GM12875 (cell line): ENCODE results near the gene LGALS12.

Experiments
- H3K4me3 ChIP-seq: one replicate; pipeline ENCODE4 v1.5.1; 2011; ENCODE audit warnings: low read depth, low read length, control low read depth
- CTCF ChIP-seq: IDR thresholded peaks from 2 replicates; pipeline ENCODE4 v1.5.1; 2011; ENCODE audit warnings: low read depth, mild to moderate bottlenecking, control low read depth, inconsistent platforms, low read length, moderate library complexity, borderline replicate concordance; ENCODE audit not compliant: insufficient read depth

The LGALS12 gene

GRCh38 chr11:63511048-63511748 lies 5.3 kb downstream of the LGALS12 start:
- no peak for TF ChIP-seq CTCF
- no peak overlapping the region for H3K4me3 ChIP-seq

- H3K4me3 ChIP-seq: no peak overlapping the region
- TF ChIP-seq CTCF: no peak
Measured at GRCh38 chr11:63512816-63513215, 6.9 kb downstream of the LGALS12 start.

GRCh38 chr11:63516109-63516508 lies 10.2 kb downstream of the LGALS12 start:
- no peak for TF ChIP-seq CTCF
- no peak overlapping the region for H3K4me3 ChIP-seq

- H3K4me3 ChIP-seq: no peak overlapping the region
- no peak for TF ChIP-seq CTCF
Measured at GRCh38 chr11:63517156-63517555, 11.3 kb downstream of the LGALS12 start.

- no peak overlapping the region for H3K4me3 ChIP-seq
- no peak for TF ChIP-seq CTCF
Measured at GRCh38 chr11:63518548-63518947, 12.7 kb downstream of the LGALS12 start.

- H3K4me3 ChIP-seq: no peak overlapping the region
- TF ChIP-seq CTCF: no peak
Measured at GRCh38 chr11:63520606-63521170, 14.8 kb downstream of the LGALS12 start.

- no peak overlapping the region for H3K4me3 ChIP-seq
- TF ChIP-seq CTCF: no peak
Measured at GRCh38 chr11:63521896-63522295, 16.0 kb downstream of the LGALS12 start.
